ENCODE measurements around the gene SBK3. TPM values are rescaled to one million over a fixed set of nuclear protein-coding genes. Genes with fewer than 3 reads are reported as not detected.

SBK3 gene
- total RNA-seq, 2 donors from 2014 or later: 0.48 to 1.4 TPM

GRCh38 chr19:55554302-55554701, 9.0 kb upstream of the SBK3 start:
- 91 to 95% methylated on average over 7 to 9 of the region's 9 CpGs for WGBS, 2 experiments (ENCODE audit: insufficient coverage in 1 of 2, insufficient read length in 1 of 2)
- no peak overlapping the region for H3K9ac ChIP-seq (ENCODE audit: extremely low read depth, low read length, poor library complexity, severe bottlenecking)

GRCh38 chr19:55553217-55554182, 8.2 kb upstream of the SBK3 start:
- peaks cover 6% of the 10 kb centered on the region for H3K4me1 ChIP-seq (ENCODE audit: control insufficient read depth, insufficient read depth, low read length)
- no peaks in the 10 kb centered on the region for H3K9me3 ChIP-seq (ENCODE audit: control insufficient read depth, low read length)
- H3K27me3 ChIP-seq (ENCODE audit: control insufficient read depth, insufficient read depth, low read length, poor library complexity, severe bottlenecking): no peaks in the 10 kb centered on the region
- H3K27me3 Mint-ChIP-seq (ENCODE audit: insufficient read depth): peaks cover 4% of the 10 kb centered on the region
- H3K9me3 Mint-ChIP-seq: no peaks in the 10 kb centered on the region
- WGBS, 2 experiments (ENCODE audit: insufficient coverage in 1 of 2, insufficient read length in 1 of 2): 49 to 62% methylated on average over 11 to 13 of the region's 13 CpGs
- H3K4me3 Mint-ChIP-seq: no peak overlapping the region
- H3K36me3 Mint-ChIP-seq (ENCODE audit: low read depth): no peaks in the 10 kb centered on the region
- peaks cover 26% of the 10 kb centered on the region for H3K4me1 Mint-ChIP-seq
- no peak overlapping the region for H3K9ac ChIP-seq (ENCODE audit: extremely low read depth, low read length, poor library complexity, severe bottlenecking)
- no peak for TF ChIP-seq CTCF (conservative IDR thresholded peaks at IDR 0.05)
- no peak overlapping the region for H3K27ac Mint-ChIP-seq
- no peak for DNase-seq
- no peaks in the 10 kb centered on the region for H3K36me3 ChIP-seq (ENCODE audit: control insufficient read depth, insufficient read depth, low read length)
- H3K27ac ChIP-seq (ENCODE audit: low read depth, low read length): no peak overlapping the region
- no peak overlapping the region for H3K4me3 ChIP-seq (ENCODE audit: low read length)

More at GRCh38 chr19:55554302-55554701, 9.0 kb upstream of the SBK3 start:
- H3K36me3 Mint-ChIP-seq (ENCODE audit: low read depth): no peaks in the 10 kb centered on the region
- Histone ChIP-seq H3K9me3 (ENCODE audit: control insufficient read depth, low read length) (no peaks in the 10 kb centered on the region), H3K4me3 (ENCODE audit: low read length) (no peak overlapping the region), H3K36me3 (ENCODE audit: control insufficient read depth, insufficient read depth, low read length) (no peaks in the 10 kb centered on the region), H3K4me1 (ENCODE audit: control insufficient read depth, insufficient read depth, low read length) (peaks cover 6% of the 10 kb centered on the region), H3K27ac (ENCODE audit: low read depth, low read length) (no peak overlapping the region), H3K27me3 (ENCODE audit: control insufficient read depth, insufficient read depth, low read length, poor library complexity, severe bottlenecking) (no peaks in the 10 kb centered on the region)
- H3K4me1 Mint-ChIP-seq: peaks cover 26% of the 10 kb centered on the region
- H3K27ac Mint-ChIP-seq: no peak overlapping the region
- H3K9me3 Mint-ChIP-seq: no peaks in the 10 kb centered on the region
- H3K27me3 Mint-ChIP-seq (ENCODE audit: insufficient read depth): peaks cover 4% of the 10 kb centered on the region
- no peak for TF ChIP-seq CTCF (conservative IDR thresholded peaks at IDR 0.05)
- no peak overlapping the region for H3K4me3 Mint-ChIP-seq
- no peak for DNase-seq

GRCh38 chr19:55552620-55553019, 7.3 kb upstream of the SBK3 start:
- no peak overlapping the region for H3K4me3 Mint-ChIP-seq
- H3K27ac Mint-ChIP-seq: no peak overlapping the region
- 44 to 56% methylated on average over 11 to 13 of the region's 13 CpGs for WGBS, 2 experiments (ENCODE audit: insufficient coverage in 1 of 2, insufficient read length in 1 of 2)
- no peaks in the 10 kb centered on the region for H3K9me3 Mint-ChIP-seq
- no peaks in the 10 kb centered on the region for H3K36me3 ChIP-seq (ENCODE audit: control insufficient read depth, insufficient read depth, low read length)
- peaks cover 27% of the 10 kb centered on the region for H3K4me1 Mint-ChIP-seq
- TF ChIP-seq CTCF (conservative IDR thresholded peaks at IDR 0.05): no peak
- no peak overlapping the region for H3K4me3 ChIP-seq (ENCODE audit: low read length)
- H3K36me3 Mint-ChIP-seq (ENCODE audit: low read depth): no peaks in the 10 kb centered on the region
- no peak overlapping the region for H3K27ac ChIP-seq (ENCODE audit: low read depth, low read length)
- H3K9ac ChIP-seq (ENCODE audit: extremely low read depth, low read length, poor library complexity, severe bottlenecking): no peak overlapping the region
- DNase-seq: no peak
- H3K9me3 ChIP-seq (ENCODE audit: control insufficient read depth, low read length): no peaks in the 10 kb centered on the region
- peaks cover 6% of the 10 kb centered on the region for H3K4me1 ChIP-seq (ENCODE audit: control insufficient read depth, insufficient read depth, low read length)
- H3K27me3 Mint-ChIP-seq (ENCODE audit: insufficient read depth): peaks cover 3% of the 10 kb centered on the region
- H3K27me3 ChIP-seq (ENCODE audit: control insufficient read depth, insufficient read depth, low read length, poor library complexity, severe bottlenecking): no peaks in the 10 kb centered on the region
